K562 (cell line): ENCODE data around the gene VPS4A. TPM values are rescaled to one million over a fixed set of nuclear protein-coding genes. Genes with fewer than 3 reads are reported as not detected.

Experiments used
- ATAC-seq: fragments of 200-7000 bp; cut with Tn5 transposase; 3 replicates; pipeline ENCODE4 v1.9.1; 2020; ENCODE audit warnings: moderate library complexity
- BruUV-seq: library from RNA; stranded (reverse); fragments of 400-500 nt; replicated peaks from 2 replicates; lab custom pipeline; 2021; lab: Mats Ljungman, UMichigan
- CTCF ChIA-PET: fragments of 300-600 bp; formaldehyde crosslinking; extraction: SDS; loops from one replicate; lab custom pipeline; 2021; ENCODE audit warnings: low intra/inter-chr PET ratio; lab: Yijun Ruan, JAX
- POLR2A ChIA-PET: fragments of 300-600, 350-650 bp; sonication (Branson Sonifier 250); formaldehyde crosslinking; extraction: SDS; loops from one replicate; lab custom pipeline; 2021; ENCODE audit warnings: antibody characterized with exemption, inconsistent platforms; lab: Yijun Ruan, JAX
- DNase-seq, 4 experiments: peaks; one replicate each; pipeline versions ENCODE4 v3.0.0 to v3.0.0-alpha.2; 2011 to 2018; ENCODE audit warnings: low spot score in 3 of 4, mixed read lengths in 3 of 4; ENCODE audit errors: extremely low read depth in 1 of 4
- FAIRE-seq: peaks from 2 replicates; lab custom pipeline; 2011; peaks lifted over from hg19 to GRCh38; lab: Jason Lieb, UNC
- H2AFZ ChIP-seq: 2 replicates; pipeline ENCODE4 v1.6.0; 2011; ENCODE audit warnings: low read depth, low read length, control low read depth, inconsistent platforms
- H3K27ac ChIP-seq: fragments of 200-600 bp; 3 replicates; pipeline ENCODE4 v1.8.0; 2011; ENCODE audit warnings: low read depth, mild to moderate bottlenecking, control low read depth, inconsistent platforms, low read length, moderate library complexity, mixed read lengths; ENCODE audit errors: extremely low read depth
- H3K27me3 ChIP-seq, 2 experiments: fragments of 300-600 bp in 1 of 2; 2 replicates in 1 of 2; 3 replicates in 1 of 2; pipeline versions ENCODE4 v1.6.0 to v1.8.0; 2011; ENCODE audit warnings: inconsistent platforms in 2 of 2, low read length in 2 of 2, mild to moderate bottlenecking in 1 of 2, mixed read lengths in 1 of 2, moderate library complexity in 1 of 2; ENCODE audit not compliant: control insufficient read depth in 2 of 2, insufficient read depth in 2 of 2
- H3K36me3 ChIP-seq: fragments of 300-600 bp; 3 replicates; pipeline ENCODE4 v1.8.0; 2011; ENCODE audit warnings: mild to moderate bottlenecking, low read length, inconsistent platforms; ENCODE audit not compliant: control insufficient read depth, insufficient read depth
- H3K4me1 ChIP-seq, 2 experiments: fragments of 200-600 bp in 1 of 2; replicated peaks in 1 of 2; 2 replicates in 1 of 2; 3 replicates in 1 of 2; pipeline versions ENCODE4 v1.5.1 to v1.8.0; 2011; ENCODE audit warnings: inconsistent platforms in 2 of 2, low read length in 2 of 2, mild to moderate bottlenecking in 1 of 2, mixed read lengths in 1 of 2, moderate library complexity in 1 of 2; ENCODE audit not compliant: control insufficient read depth in 2 of 2, insufficient read depth in 2 of 2
- H3K4me2 ChIP-seq: 2 replicates; pipeline ENCODE4 v1.6.1; 2011; ENCODE audit warnings: low read length, control low read depth, inconsistent platforms, mixed read lengths; ENCODE audit not compliant: insufficient read depth
- H3K4me3 ChIP-seq: fragments of 200-600 bp; sonication (generic), shearing (Covaris generic); 2 replicates; pipeline ENCODE4 v1.5.1; 2016; ENCODE audit warnings: control low read depth, inconsistent platforms
- H3K79me2 ChIP-seq: fragments of 200-600 bp; 3 replicates; pipeline ENCODE4 v1.8.0; 2011; ENCODE audit warnings: low read length, inconsistent platforms; ENCODE audit not compliant: control insufficient read depth, insufficient read depth
- H3K9ac ChIP-seq, 2 experiments: 2 replicates each; pipeline versions ENCODE4 v1.6.0 to v1.6.1; 2011; ENCODE audit warnings: low read depth in 2 of 2, low read length in 2 of 2, control low read depth in 1 of 2, inconsistent platforms in 1 of 2, mild to moderate bottlenecking in 1 of 2, mixed read lengths in 1 of 2; ENCODE audit not compliant: insufficient read depth in 1 of 2
- H3K9me1 ChIP-seq: one replicate; pipeline ENCODE4 v1.6.0; 2011; ENCODE audit warnings: inconsistent platforms, mild to moderate bottlenecking, low read length, moderate library complexity; ENCODE audit not compliant: control insufficient read depth, insufficient read depth
- H3K9me3 ChIP-seq: replicated peaks from 2 replicates; pipeline ENCODE4 v1.5.1; 2011; ENCODE audit warnings: low read depth, low read length, inconsistent platforms; ENCODE audit not compliant: control insufficient read depth, insufficient read depth
- H4K20me1 ChIP-seq: replicated peaks from 2 replicates; pipeline ENCODE4 v1.6.1; 2011; ENCODE audit warnings: low read length, inconsistent platforms, mixed read lengths; ENCODE audit not compliant: control insufficient read depth, insufficient read depth
- EP300 ChIP-seq: IDR thresholded peaks from 2 replicates; pipeline ENCODE4 v1.6.1; 2012; ENCODE audit warnings: low read length, improper control_type of control experiment
- MITF ChIP-seq: IDR thresholded peaks from 2 replicates; pipeline ENCODE4 v1.6.1; 2014; ENCODE audit warnings: antibody characterized with exemption
- XRCC3 ChIP-seq: fragments of 450-650 bp; IDR thresholded peaks from 2 replicates; pipeline ENCODE4 v1.6.1; 2017; ENCODE audit warnings: mild to moderate bottlenecking, moderate library complexity
- ZNF23 ChIP-seq: fragments of 250-450 bp; sonication (Bioruptor Pico); IDR thresholded peaks from 2 replicates; pipeline ENCODE4 v1.4.0; 2020; ENCODE audit warnings: mild to moderate bottlenecking
- ZNF444 ChIP-seq: fragments of 250-450 bp; sonication (Bioruptor Pico); IDR thresholded peaks from 2 replicates; pipeline ENCODE4 v1.4.0; 2020; ENCODE audit warnings: mild to moderate bottlenecking, moderate library complexity
- WGBS: fragments of 100-300 bp; shearing (Covaris generic); methylation state at CpG from one replicate; pipeline ENCODE4 v1.1.6; 2016; ENCODE audit warnings: low coverage, mixed read lengths; ENCODE audit not compliant: insufficient coverage; ENCODE audit errors: missing lambda C conversion rate; 5-methylcytosine and 5-hydroxymethylcytosine counted together
- in situ Hi-C: fragments of 300-500 bp; cut with MboI; formaldehyde crosslinking; loops from 4 replicates; pipeline ENCODE4 v1.15.0; 2018; ENCODE audit warnings: inconsistent platforms, mixed read lengths
- intact Hi-C: fragments of 100-400 bp; cut with micrococcal nuclease; formaldehyde crosslinking; loops from 2 replicates; pipeline ENCODE4 v1.14.2; 2022
- polyA plus RNA-seq, 8 experiments: library from polyadenylated mRNA; depleted of rRNA in 4 of 8; stranded (reverse) in 5 of 8; unstranded in 3 of 8; fragments of >200 nt; fragmentation: Nextera tagmentation in 2 of 8; fragmentation: Illumina TruSeq in 1 of 8; extraction: Ambion mirVana in 2 of 8; extraction: Trizol in 1 of 8; gene quantifications; 2 replicates each; pipeline versions ENCODE4 v1.2.1 to v1.2.3, GENCODE V29; 2011 to 2014; ENCODE audit warnings: inconsistent platforms in 1 of 8, missing spikeins in 1 of 8
- total RNA-seq, 7 experiments: library from RNA; depleted of rRNA in 6 of 7; stranded (reverse); fragments of >200 nt in 6 of 7; fragmentation: Illumina TruSeq in 2 of 7; extraction: Trizol in 2 of 7; gene quantifications; 2 replicates each; pipeline versions ENCODE4 v1.2.1 to v1.2.3, GENCODE V29; 2011 to 2021; ENCODE audit warnings: low replicate concordance in 1 of 7
- TF ChIP-seq, protein P1 (sequence below), 2 experiments: fragments of 450-650 bp; IDR thresholded peaks; 2 replicates each; pipeline ENCODE4 v1.6.1; 2016
- TF ChIP-seq, protein P2 (sequence below), 2 experiments: fragments of 450-650 bp in 1 of 2; IDR thresholded peaks; 2 replicates each; pipeline ENCODE4 v1.6.1; 2011 to 2017; ENCODE audit warnings: low read depth in 2 of 2, antibody characterized with exemption in 1 of 2, borderline replicate concordance in 1 of 2, low read length in 1 of 2, mild to moderate bottlenecking in 1 of 2, mixed read lengths in 1 of 2; ENCODE audit not compliant: control insufficient read depth in 1 of 2

VPS4A gene
- total and polyA plus RNA-seq, 9 of the 15 experiments (the other 6 are each of a cell fraction or from before 2014, with no cell fraction given) = 7.6 to 45.4 (median 29.9) TPM

DNA sequence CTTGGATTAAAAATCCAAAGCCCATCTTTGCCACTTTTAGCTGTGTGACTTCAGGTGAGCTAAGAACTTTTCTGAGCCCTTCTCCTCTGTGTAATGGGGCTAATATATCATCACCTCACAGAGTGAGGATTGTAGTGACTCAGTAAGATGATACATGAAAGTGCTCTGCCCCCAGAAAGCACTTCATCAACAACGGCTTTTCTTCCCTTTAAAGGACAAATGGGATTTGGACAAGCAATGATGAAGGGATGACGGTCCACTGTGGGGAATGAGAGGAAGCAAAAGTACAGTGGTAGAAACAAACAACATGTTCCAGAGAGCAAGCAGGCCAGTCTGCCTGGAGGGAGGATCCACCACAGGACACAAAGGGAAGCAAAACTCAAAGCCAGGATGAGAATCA, 54.8 kb downstream of the VPS4A start (continued):
- TF ChIP-seq MITF = no peak
- TF ChIP-seq, protein P1, sequence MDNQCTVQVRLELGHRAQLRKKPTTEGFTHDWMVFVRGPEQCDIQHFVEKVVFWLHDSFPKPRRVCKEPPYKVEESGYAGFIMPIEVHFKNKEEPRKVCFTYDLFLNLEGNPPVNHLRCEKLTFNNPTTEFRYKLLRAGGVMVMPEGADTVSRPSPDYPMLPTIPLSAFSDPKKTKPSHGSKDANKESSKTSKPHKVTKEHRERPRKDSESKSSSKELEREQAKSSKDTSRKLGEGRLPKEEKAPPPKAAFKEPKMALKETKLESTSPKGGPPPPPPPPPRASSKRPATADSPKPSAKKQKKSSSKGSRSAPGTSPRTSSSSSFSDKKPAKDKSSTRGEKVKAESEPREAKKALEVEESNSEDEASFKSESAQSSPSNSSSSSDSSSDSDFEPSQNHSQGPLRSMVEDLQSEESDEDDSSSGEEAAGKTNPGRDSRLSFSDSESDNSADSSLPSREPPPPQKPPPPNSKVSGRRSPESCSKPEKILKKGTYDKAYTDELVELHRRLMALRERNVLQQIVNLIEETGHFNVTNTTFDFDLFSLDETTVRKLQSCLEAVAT (IDR thresholded peaks at IDR 0.05) = no peak
- TF ChIP-seq EP300 = no peak
- TF ChIP-seq ZNF23 = no peak
- no peak for TF ChIP-seq ZNF444 (CRISPR knock-in tag)
- TF ChIP-seq, all 486 proteins: peak for 0

DNA sequence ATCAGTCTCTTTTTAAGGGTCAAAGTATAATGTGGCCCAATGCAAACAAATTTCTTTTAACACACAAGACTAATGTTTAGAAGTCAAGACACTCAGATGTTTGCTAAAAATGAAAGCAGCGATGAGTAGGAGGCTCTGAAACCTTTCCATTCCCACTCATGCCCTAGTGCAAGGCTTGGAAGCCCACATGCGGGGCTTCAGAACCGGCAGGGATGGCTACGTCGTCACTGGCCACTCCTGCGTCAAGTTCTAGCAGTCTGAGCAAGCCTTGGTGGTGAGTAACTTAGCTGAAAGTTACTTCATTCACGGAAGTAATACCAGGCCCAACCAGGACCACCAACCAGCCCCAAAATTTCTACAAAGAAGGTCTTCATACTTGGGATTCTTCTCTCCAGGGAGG, 55.3 kb downstream of the VPS4A start:
- in situ Hi-C loops = no loop called here
- DNase-seq (no peak), FAIRE-seq (no peak)
- Histone ChIP-seq H4K20me1 (0 out of 2 replicates have a peak, but pooled peaks cover 3% of the 10 kb centered on the region), H2AFZ (no peak overlapping the region), H3K4me1 (peaks cover 0 to 10% of the 10 kb centered on the region in 2 experiments; a peak in 3 of 5 replicates), H3K9ac (no peak overlapping the region), H3K27me3 (no peaks in the 10 kb centered on the region), H3K9me1 (no peaks in the 10 kb centered on the region), H3K4me3 (no peak overlapping the region), H3K9me3 (no peaks in the 10 kb centered on the region), H3K79me2 (no peaks in the 10 kb centered on the region; the same call in 2 of the 3 replicates), H3K4me2 (no peak overlapping the region), H3K27ac (no peak overlapping the region), H3K36me3 (peaks cover 83% of the 10 kb centered on the region)
- ChIA-PET POLR2A (interaction anchor here (0.6 to 0.7 kb wide), 2 partner anchors 219 to 248 kb away, joined by 3 read pairs; no protein-coding TSS in a partner anchor), CTCF (no interaction called here)
- intact Hi-C loops = no loop called here
- WGBS = 94% methylated on average over 7 of the region's 7 CpGs
- BruUV-seq = no TSS peak
- TF ChIP-seq, protein P2, sequence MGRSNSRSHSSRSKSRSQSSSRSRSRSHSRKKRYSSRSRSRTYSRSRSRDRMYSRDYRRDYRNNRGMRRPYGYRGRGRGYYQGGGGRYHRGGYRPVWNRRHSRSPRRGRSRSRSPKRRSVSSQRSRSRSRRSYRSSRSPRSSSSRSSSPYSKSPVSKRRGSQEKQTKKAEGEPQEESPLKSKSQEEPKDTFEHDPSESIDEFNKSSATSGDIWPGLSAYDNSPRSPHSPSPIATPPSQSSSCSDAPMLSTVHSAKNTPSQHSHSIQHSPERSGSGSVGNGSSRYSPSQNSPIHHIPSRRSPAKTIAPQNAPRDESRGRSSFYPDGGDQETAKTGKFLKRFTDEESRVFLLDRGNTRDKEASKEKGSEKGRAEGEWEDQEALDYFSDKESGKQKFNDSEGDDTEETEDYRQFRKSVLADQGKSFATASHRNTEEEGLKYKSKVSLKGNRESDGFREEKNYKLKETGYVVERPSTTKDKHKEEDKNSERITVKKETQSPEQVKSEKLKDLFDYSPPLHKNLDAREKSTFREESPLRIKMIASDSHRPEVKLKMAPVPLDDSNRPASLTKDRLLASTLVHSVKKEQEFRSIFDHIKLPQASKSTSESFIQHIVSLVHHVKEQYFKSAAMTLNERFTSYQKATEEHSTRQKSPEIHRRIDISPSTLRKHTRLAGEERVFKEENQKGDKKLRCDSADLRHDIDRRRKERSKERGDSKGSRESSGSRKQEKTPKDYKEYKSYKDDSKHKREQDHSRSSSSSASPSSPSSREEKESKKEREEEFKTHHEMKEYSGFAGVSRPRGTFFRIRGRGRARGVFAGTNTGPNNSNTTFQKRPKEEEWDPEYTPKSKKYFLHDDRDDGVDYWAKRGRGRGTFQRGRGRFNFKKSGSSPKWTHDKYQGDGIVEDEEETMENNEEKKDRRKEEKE (IDR thresholded peaks at IDR 0.05; ENCODE audit: borderline replicate concordance in 1 of 2, control insufficient read depth in 1 of 2, low read depth in 2 of 2, low read length in 1 of 2) = no peak
- TF ChIP-seq XRCC3 = no peak
- TF ChIP-seq, all 486 proteins: peak for 0
- ATAC-seq = no peak
